HepG2 (cell line): ENCODE results near the gene ANKS4B. TPM values are rescaled to one million over a fixed set of nuclear protein-coding genes. Genes with fewer than 3 reads are reported as not detected.
A peak's percentile ranks its signal among the peaks of the same experiment; 100 is the strongest.

ENCODE experiments used
- CSRNP1 ChIP-seq: sonication (generic); formaldehyde crosslinking; IDR thresholded peaks from 2 replicates; pipeline ENCODE4 v1.8.1; 2023; ENCODE audit warnings: mild to moderate bottlenecking, missing genetic modification reagents
- HMGXB4 ChIP-seq, 2 experiments: sonication (generic) in 1 of 2; formaldehyde crosslinking in 1 of 2; IDR thresholded peaks; 2 replicates each; pipeline versions ENCODE4 v1.4.0 to v1.6.1; 2018 to 2020; ENCODE audit warnings: missing genetic modification reagents in 2 of 2, borderline replicate concordance in 1 of 2, low read depth in 1 of 2, mild to moderate bottlenecking in 1 of 2, missing biosample characterization in 1 of 2
- HNF1B ChIP-seq: sonication (generic); formaldehyde crosslinking; IDR thresholded peaks from 2 replicates; pipeline ENCODE4 v1.5.1; 2020; ENCODE audit warnings: mild to moderate bottlenecking, moderate library complexity, missing genetic modification reagents
- IKZF4 ChIP-seq: sonication (generic); formaldehyde crosslinking; IDR thresholded peaks from 2 replicates; pipeline ENCODE4 v1.5.1; 2020; ENCODE audit warnings: borderline replicate concordance, mild to moderate bottlenecking, low read depth, missing genetic modification reagents; ENCODE audit errors: not compliant biosample characterization
- MED1 ChIP-seq: sonication (generic); formaldehyde crosslinking; IDR thresholded peaks from 2 replicates; pipeline ENCODE4 v1.4.0; 2020; ENCODE audit warnings: missing genetic modification reagents
- MNT ChIP-seq: fragments of 450-650 bp; IDR thresholded peaks from 2 replicates; pipeline ENCODE4 v1.6.1; 2016
- PATZ1 ChIP-seq: sonication (generic); formaldehyde crosslinking; IDR thresholded peaks from 2 replicates; pipeline ENCODE4 v1.4.0; 2020; ENCODE audit warnings: missing genetic modification reagents
- PRDM15 ChIP-seq: sonication (generic); formaldehyde crosslinking; IDR thresholded peaks from 2 replicates; pipeline ENCODE4 v1.4.0; 2020; ENCODE audit warnings: missing genetic modification reagents
- RFX3 ChIP-seq: IDR thresholded peaks from 2 replicates; pipeline ENCODE4 v1.6.1; 2016; ENCODE audit warnings: missing biosample characterization, missing genetic modification reagents
- ZBTB1 ChIP-seq: sonication (generic); formaldehyde crosslinking; IDR thresholded peaks from 2 replicates; pipeline ENCODE4 v1.4.0; 2020; ENCODE audit warnings: missing genetic modification reagents, borderline replicate concordance
- ZMYM3 ChIP-seq: sonication (generic); formaldehyde crosslinking; IDR thresholded peaks from 2 replicates; pipeline ENCODE4 v1.5.1; 2020; ENCODE audit warnings: mild to moderate bottlenecking, missing genetic modification reagents
- ZNF790 ChIP-seq: sonication (generic); formaldehyde crosslinking; IDR thresholded peaks from 2 replicates; pipeline ENCODE4 v1.8.0; 2022; ENCODE audit warnings: missing genetic modification reagents, mild to moderate bottlenecking, borderline replicate concordance
- ZSCAN25 ChIP-seq: sonication (generic); formaldehyde crosslinking; IDR thresholded peaks from 2 replicates; pipeline ENCODE4 v1.8.0; 2022; ENCODE audit warnings: mild to moderate bottlenecking, missing genetic modification reagents
- polyA plus RNA-seq, 8 experiments: library from polyadenylated mRNA; depleted of rRNA in 3 of 8; stranded (reverse) in 7 of 8; unstranded in 1 of 8; fragments of >200 nt; fragmentation: Illumina TruSeq in 4 of 8; extraction: Trizol in 4 of 8; gene quantifications; 2 replicates each; pipeline versions ENCODE4 v1.2.1 to v1.2.3, GENCODE V29; 2011 to 2016; ENCODE audit warnings: low read depth in 4 of 8, missing spikeins in 1 of 8, mixed read lengths in 1 of 8; ENCODE audit not compliant: insufficient read depth in 1 of 8
- total RNA-seq, 5 experiments: library from RNA; depleted of rRNA; stranded (reverse); fragments of >200 nt; fragmentation: Illumina TruSeq; extraction: Trizol; gene quantifications; 2 replicates each; pipeline ENCODE4 v1.2.3, GENCODE V29; 2016; ENCODE audit warnings: low read depth in 1 of 5

Gene ANKS4B
- total and polyA plus RNA-seq, 2 of the 13 experiments (the other 11 are each of a cell fraction or from before 2014, with no cell fraction given) = 6.5 to 30.0 TPM

- TF ChIP-seq MNT = peak; percentile 49
- no peak for TF ChIP-seq CSRNP1 (CRISPR knock-in tag)
- TF ChIP-seq ZMYM3 (CRISPR knock-in tag) = peak; percentile 56; the same call in 1 of the 2 replicates
- 0 out of 2 replicates have a peak, but pooled peaks have one; percentile 1 for TF ChIP-seq MED1 (CRISPR knock-in tag)
- no peak for TF ChIP-seq ZBTB1 (CRISPR knock-in tag)
- TF ChIP-seq PRDM15 (CRISPR knock-in tag) = no peak
- TF ChIP-seq ZNF790 (CRISPR knock-in tag) = no peak
- peak; percentile 66; the same call in 1 of the 2 replicates for TF ChIP-seq HNF1B (CRISPR knock-in tag)
- no peak for TF ChIP-seq ZSCAN25 (CRISPR knock-in tag)
- peak; percentile 14 for TF ChIP-seq IKZF4
- peak; percentile 2; the same call in 1 of the 2 replicates for TF ChIP-seq RFX3 (CRISPR knock-in tag)
- TF ChIP-seq HMGXB4 (CRISPR knock-in tag; IDR thresholded peaks at IDR 0.05; ENCODE audit: borderline replicate concordance in 1 of 2, low read depth in 1 of 2) = peak; percentile 1 to 23; a peak in 1 of 4 replicates
- peak; percentile 43 for TF ChIP-seq PATZ1
Observed at GRCh38 chr16:21263640-21264570, 30.4 kb downstream of the ANKS4B start (continued).
